ENCODE data around the gene TOMT.

DNA sequence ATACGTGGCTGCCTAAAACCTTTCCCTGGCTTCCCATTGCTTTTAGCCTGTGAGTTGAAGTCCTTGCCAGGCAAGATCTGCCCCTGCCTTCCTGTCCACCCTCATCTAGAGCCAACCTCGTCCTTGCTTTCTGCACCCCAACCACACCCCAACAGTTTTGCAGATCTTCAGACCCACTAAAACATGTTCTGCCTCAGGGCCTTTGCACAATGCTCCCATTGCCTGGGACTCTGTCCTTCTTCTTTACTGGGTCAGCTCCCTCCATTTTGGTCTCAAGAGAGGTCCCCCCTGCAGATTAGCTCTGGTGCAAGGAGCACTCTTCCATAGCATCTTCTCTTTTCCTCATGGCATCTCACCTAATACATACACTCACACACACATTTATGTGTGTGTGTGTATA, 15.2 kb downstream of the TOMT start:
- TF ChIP-seq CTCF (conservative IDR thresholded peaks at IDR 0.05): no peak
- TF ChIP-seq ZFX (IDR thresholded peaks at IDR 0.05): no peak
